ENCODE measurements around the gene SOX5.
"Not testable (repeated sequence)": the region's sequence is repeated elsewhere in the genome, so short reads cannot be mapped to it uniquely, and the experiment has no call there.

SOX5 gene

DNA sequence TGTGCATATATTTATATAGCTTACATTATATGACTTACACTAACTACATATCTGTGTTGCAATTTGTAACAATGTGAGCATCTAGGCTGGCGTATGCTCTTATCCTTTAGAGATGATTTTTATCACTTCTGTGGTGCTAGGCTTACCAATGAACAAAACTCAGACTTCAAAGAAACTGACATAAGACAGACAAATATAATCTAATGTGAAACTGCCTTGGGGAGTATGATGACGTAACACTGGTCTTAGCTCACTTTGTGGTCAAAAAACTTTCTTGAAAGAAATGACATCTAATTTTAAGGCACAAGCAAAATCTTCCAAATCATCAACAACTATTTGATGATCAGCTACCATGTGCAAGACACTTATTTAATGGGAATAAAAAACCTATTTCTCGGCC is 50.0 kb downstream of the SOX5 start:
- DNase-seq: no peak

DNA sequence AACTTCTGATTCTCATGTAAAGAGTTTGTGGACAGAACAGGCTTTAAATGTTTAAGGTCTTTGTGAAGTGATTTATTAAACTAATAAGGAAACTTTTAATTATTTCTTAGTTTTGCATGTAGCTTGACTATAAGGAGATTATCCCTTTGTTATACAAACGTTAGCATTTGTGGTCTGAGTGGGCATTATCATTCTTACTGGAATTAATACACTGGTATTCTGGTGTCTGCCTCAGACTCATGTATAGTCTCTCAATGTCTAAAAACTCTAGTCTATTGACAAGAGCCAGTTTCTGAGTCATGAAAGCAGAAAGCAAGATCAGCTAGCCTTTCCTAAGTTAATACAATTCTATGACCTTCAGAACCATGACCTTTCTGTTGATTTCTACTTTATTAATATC is 51.3 kb downstream of the SOX5 start:
- DNase-seq: no peak

DNA sequence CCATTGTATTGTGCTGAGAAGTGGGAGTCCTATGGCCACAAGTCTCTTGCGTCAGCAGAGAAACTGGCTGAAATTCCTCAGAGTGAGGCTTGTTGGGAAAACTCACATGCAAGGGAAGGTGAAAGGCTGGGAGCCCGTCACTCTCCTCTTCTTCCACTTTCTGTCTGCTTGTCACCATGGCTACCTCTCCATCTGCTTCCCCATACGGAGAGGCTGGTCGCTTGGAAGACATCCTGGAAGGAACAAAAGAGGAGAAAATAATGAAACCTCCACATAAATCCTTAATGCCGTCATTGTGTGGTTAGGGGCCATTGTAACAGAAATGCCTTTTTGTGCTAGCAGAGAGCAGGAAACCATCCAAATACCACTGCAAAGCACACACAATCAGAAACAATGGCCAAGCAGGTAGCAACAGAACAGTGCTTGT is 53.7 kb downstream of the SOX5 start:
- DNase-seq: no peak

DNA sequence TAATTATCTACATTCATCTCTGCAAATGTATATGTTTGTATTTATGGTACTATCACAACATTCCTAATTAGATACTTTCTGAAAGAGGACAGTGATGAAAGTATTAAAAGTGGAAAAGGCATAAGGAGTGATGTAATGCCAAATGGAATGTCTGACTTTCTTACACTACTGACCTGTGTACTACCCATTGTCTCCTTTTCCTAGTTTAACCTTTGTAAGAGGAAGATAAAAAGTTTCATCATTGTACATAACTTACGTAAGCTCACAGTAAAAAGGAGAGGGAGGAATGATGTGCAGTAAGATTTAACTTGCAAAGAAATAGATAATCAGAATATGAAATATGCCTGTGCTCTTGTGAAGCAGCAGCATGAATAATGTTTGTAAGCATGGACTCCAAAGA is 55.9 kb downstream of the SOX5 start:
- no peak for DNase-seq

DNA sequence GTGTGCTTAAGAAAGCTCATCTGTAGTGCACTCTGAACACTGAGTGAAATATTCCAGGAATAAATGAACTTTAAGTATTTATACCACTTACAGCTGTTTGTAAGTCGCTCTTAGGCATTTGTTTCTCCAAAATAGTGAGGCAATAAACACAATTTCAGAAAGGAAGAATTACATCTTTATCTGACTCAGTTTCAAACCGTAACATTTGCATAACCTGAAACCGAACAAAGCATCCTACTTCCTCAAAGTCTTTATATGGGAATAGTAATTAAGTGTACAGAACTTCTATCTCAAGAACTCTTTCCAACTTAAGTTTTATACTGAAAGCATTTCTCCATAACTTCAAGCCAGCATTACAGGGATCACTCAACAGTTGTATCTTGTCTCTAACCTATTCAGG is 58.4 kb downstream of the SOX5 start:
- DNase-seq: no peak

DNA sequence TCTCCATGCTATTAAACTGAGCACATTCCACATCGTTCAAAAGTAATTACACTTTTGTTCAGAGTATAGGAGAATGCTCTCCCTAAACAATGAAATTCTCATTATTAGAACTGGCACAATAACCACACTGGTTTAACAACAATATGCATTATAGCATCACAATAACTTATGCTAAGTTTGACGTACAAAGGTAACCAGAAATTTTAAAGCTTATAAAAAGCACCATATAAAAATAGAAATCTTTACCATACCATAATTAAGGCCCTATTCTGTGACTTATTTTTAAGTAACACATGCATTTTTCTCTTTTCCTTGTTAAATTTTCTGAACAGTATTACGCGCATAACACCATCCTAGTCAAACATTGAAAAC is 60.4 kb downstream of the SOX5 start:
- no peak for DNase-seq

DNA sequence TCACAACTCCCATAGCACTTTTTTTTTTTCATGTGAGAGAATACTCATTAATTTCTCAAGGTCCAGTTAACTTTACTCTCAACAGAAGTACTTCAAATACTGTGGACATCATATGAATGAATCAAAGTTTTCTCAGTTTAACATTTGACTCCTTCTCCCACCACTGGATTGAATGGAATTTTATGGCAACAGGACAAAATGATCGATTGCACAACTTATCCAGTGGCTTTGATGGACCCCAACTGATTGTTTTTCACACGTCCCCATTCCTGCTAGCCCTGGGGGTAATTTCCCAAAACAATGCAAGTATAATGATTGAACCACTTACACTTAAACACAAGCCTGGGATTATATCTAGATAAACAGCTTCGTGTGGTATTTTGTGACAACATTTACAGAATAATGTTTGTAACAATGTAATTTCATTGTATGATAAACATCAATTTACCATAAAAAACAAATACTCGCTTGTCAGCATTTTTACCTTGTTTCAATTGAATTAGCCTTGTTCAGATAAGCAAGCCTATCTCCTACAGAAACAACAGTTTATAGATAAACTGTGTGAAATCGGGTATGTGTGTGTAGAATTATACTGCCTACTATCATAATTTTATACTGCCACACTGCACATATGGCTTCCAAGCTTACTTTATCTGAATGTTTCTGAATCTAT is 60.9 kb downstream of the SOX5 start:
- DNase-seq: no peak

DNA sequence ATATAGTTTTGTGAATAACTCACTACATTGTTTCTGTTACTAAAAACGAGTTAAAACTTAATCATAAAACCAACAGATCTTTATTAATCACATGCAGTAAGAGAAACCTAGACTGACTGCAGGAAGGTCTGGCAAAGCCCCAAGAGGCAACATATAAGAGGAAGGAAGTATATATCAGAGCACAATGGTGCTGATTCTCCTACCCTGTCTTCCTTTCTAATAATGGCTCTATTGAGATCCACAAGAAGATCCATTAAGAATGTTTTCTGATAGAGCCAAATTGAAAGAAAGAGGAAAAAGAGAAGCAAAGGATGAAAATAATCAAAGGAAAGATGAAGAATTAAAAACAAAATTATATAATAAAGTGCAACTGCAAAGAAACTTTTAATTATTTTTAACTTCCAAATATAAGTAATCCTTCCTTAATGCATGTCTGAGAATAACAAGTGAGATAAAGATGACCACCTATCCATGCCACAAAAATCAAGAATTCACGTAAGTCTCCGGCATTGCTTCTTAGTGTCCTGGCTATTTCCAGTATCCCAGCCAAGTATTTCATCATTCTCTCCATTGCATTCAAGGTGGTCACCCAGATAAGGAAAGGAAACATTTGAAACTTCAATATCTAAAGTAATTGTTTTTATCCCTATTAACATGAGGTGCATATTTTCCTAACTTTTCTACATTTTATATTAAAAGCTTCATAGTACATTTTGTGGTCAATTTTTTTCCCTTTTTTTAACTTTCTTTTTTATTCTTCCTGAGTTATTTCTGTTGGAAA is 62.2 kb downstream of the SOX5 start:
- DNase-seq: no peak

DNA sequence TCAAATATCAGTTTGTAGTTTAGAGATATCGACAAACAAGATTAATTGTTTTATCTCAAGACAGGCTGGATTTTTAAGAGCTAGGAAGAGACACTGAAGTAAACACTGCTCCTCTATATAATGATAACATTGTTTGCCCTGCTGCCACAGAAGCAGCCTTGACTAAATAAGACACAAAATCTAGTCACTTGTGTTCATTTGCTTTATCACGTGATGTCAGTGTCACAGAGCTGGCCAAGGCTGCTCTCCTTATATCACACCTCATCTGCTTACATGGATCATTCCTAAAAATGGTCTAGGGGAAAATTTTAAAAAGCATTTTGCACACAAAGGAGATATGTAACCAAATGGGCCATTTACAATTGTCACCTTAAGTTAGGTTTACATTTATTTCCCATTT is 64.1 kb downstream of the SOX5 start:
- no peak for DNase-seq

DNA sequence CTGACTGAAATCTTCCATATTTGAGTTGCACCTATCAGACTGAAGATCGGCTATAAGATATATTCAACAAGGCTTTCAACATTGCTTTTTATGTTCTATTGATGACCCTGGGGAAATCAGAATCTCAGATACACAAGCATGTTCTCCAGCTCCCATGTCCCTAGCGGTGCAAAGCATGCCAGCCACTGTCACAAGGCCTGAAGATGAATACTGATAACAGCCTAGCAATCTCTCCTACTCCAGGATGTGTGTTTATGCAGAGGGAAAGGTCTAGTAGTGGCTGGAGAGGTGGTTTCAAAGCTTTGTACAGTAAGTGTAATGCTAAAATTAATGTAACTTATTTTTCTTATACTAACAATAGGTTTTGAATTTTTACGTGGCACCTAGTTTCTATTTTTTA is 64.6 kb downstream of the SOX5 start:
- no peak for DNase-seq

DNA sequence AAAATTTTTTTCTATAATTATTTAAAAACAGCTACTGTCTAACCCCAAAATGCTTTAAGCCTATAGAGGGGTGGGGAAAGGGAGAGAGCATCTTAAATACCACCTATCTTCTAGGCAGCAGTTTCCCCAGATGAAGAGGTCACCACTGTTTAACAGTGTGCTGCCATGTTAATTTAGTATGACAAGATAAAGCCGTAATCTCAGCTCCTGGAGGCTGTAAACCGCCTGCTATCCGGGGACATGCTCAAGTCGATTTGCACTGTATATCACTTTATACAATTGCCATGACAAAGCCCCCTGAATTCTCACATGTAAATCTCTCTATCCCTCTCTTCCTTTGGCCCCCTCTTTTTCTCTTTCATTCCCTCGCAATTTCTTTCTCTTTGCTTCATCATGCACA is 68.5 kb downstream of the SOX5 start:
- DNase-seq: no peak

DNA sequence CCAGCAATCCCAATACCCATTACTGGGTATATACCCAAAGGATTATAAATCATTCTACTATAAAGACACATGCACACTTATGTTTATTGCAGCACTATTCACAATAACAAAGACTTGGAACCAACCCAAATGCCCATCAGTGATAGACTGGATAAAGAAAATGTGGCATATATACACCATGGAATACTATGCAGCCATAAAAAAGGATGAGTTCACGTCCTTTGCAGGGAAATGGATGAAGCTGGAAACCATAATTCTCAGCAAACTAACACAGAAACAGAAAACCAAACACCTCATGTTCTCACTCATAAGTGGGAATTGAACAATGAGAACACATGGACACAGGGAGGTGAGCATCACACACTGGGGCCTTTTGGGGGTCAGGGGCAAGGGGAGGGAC is 72.9 kb downstream of the SOX5 start:
- DNase-seq: not testable (repeated sequence)

DNA sequence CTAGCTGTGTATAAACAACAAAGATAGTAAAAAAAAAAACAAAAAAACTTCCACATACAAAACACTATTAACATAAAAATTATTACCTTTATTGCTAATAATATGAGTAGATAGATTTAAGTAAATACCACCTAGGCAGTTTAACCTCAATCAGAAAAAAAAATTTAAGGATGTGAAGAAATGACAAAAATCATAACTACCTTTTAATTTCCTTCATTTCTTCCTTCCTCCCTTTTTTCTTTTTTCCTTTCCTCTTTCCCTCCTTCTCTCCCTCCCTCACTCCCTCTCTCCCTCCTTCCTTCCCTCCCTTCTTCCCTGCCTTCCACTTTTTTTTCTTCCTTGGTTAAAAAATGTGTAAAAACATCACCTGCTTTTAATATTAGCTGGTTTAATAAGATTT is 81.7 kb downstream of the SOX5 start:
- DNase-seq: no peak

DNA sequence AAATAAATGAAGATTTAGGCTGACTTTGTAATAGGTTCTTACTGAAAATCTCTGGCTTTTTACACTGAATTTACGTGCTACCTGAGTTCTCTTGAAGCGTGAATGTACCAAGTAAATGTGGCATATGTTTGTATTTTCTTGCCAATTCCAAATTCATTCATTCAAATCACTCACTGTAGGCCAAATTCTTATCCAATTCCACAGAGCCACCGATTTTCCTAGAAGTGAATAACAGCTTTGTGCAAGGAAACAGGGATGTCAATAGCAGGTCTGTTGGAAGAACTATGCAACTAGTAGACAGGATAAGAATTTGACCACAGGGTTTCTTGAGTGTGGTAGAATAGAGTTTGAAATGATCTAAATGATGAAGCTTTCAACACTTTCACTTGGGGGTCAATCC is 86.8 kb downstream of the SOX5 start:
- no peak for DNase-seq

DNA sequence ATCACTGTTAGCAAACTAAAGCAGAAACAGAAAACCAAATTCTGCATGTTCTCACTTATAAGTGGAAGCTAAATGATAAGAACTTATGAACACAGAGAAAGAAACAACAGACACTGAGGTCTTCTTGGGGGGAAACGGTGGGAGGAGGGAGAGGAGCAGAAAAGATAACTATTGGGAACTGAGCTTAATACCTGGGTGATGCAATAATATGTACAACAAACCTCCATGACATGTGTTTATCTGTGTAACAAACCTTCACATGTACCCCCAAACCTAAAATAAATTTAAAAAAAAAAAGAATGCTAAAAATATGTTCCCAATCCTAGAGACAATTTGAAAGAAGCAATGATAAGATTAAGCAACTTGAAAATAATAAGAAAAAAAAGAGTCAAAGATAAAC is 89.5 kb downstream of the SOX5 start:
- DNase-seq: no peak

DNA sequence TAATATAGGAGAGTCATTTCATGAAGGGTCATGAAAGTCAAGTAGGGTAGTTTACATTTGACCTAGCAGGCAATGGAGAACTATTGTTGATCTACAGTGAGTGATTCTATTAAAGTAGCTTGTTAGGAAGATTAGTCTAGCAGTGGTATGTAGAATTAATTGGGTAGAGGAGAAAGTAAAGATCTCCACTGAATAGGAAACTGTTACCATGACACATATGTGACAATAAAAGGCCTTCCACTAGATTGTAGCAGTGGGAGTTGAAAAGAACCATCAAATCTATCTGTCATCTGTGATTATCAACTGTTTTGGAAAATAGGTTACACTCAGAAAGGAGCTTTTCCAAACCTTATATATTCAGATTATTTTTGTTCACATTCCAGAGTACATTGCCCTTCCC is 92.3 kb downstream of the SOX5 start:
- DNase-seq: no peak

DNA sequence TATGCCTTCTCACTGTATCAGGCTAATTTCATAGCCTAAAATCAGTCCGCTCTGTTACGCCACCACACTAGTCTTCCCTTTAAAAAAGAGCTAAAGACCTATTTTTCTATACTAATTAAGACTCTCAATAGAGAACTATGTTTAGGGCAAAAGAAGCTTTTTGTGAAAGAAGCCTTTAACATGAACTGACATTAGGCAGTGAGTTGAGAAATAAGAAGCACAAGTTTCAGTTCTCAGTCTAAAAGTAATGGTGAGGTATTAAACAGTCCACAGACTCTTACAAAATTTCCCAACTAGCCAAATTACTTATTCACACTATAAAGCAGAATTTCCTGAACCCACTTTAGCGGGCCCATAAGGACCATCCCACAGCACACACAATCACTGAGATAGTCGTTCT is 93.7 kb downstream of the SOX5 start:
- DNase-seq: no peak

DNA sequence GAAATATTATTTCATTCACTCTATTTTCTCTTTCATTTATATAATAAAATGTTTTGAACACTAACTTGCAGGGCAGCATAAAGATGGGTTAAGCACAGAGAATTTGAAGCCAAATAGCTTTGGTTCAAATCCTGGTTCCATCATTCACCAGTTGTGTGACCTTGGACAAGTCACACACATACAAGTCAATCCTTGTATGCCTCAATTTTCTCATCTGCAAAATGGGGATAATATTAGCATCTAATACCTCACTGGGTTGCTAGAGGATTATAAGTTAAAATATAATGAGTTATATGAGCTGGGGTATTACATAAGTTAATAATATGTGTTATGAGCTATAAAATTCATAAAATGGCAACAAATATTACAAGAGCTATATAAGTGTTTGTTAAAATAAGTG is 94.9 kb downstream of the SOX5 start:
- no peak for DNase-seq

DNA sequence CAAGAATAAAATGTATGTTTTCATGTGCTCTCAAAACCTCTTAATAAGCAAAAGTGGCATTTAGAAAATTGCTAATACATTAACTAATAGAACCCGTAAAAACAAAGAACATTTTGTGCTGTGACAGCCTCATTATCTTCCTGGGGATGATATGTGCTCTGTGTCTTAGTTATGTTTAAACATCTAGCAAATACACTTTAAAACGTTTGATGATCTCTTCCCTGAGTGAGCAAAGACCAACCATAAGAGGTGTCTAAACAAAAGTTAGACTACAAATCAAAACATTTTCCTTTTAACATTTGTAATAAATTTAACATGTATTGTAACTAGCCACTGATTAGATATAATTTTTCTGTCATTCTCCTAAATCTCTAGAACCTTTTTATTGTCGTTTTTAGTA is 95.8 kb downstream of the SOX5 start:
- no peak for DNase-seq

DNA sequence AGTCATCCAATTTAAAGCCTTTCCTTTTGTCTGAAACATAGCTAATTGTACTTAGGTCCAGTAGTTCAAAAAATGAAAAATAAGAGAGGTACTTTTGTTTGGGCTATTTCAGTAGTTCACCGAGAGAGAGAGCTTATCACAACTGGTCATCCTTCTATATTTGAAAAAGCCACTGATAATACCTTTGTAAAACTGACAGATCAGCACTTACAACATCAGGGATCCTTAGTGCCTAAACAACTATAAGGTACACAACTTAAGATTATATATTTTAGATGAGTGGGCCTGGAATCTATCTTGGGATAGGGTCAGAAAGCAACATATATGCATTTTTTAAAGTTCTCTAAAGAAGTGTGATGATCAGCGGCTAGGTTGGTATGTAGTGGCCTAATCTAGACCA is 97.9 kb downstream of the SOX5 start:
- DNase-seq: no peak

DNA sequence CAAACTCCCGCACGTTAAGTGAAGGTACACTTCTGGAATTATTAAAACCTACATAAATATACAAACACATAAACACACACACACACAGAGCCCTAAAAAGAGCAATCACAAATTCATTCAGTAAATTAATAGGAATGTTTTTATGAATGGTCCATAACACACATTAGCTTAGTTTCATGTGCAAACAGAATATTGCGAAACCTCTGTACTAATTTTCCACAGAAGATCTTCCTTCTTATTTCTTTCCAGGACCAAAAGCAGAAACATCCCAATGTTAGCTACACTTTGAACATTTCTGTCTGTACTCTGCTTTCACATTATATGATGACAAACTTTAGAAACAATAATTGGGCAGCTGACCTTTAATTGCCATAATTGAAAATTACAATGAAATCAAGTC is 101.6 kb downstream of the SOX5 start:
- no peak for DNase-seq

DNA sequence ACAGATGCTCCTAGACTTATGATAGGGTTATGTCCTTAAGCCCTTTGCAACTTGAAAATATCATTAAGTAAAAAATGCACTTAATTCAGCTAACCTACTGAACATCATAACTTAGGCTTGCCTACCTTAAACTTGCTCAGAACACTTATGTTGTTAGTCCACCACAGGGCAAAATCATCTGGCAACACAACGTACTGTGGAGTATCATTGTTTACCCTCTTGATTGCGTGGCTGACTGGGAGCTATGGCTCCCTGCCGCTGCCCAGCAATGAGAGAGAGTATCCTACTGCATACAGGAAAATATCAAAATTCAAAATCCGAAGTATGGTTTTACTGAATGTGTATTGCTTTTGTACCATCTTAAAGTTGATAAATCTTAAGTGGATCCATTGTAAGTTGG is 105.5 kb downstream of the SOX5 start:
- no peak for DNase-seq

DNA sequence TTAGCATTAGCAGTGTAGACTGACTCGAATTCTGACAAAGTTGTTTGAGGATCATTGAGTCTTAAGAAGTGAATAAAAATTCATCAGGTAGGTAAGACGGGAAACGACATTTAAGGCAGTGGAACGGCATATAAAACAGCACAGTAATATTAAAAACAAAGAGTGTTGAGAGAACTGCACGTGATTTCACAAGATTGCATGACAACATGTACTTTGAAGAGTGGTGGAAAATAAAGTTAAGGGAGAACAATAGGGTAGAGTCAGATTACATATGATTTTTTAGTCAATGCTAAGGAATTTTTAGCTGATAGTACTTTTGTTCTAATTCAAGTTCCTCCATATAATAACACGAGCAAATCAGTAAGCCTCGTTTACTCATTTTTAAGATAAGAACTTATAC is 115.4 kb downstream of the SOX5 start:
- DNase-seq: no peak

DNA sequence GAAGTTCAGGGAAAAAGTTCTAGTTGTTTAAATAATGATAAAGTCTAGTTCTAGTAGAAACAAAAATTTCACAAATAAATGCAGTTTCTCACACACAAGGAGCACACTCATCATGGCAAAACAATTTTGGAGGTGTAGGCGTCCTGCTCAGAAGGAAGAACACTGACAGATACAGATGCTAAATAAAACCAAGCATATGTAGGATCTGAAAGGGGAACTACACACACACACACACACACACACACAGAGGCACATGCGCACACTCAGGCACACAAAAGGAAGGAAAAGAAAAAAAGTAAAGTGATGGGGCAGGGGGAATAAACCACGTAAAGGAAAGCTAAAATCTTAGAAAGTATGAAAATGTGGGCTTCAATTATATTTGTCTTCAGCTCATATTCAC is 117.7 kb downstream of the SOX5 start:
- no peak for DNase-seq

DNA sequence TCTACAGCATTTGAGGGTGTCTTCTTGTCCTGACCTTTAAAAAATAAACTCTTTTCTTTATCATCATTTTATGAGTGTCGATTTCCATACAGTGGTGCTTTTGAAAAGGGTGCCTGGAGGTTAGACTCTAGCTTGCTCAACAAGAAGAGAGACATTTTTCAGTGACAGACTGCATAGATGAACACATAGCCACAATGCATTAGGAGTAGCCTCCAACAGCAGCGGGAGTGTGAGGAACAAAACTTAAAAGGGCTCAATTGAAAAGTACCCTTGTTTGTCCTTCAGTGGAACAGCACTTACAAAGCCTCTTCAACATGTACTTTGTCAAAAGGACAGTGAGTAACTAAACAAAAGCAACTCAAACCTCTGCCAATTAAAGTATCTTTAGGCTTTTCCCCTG is 119.3 kb downstream of the SOX5 start:
- DNase-seq: no peak
